HEK293 (cell line): Measurements from ENCODE around the gene KRTAP16-1.

Source experiments
- CTCF ChIA-PET: fragments of 350-600 bp; formaldehyde crosslinking; extraction: SDS; loops from one replicate; lab custom pipeline; 2021; ENCODE audit warnings: antibody characterized with exemption; lab: Yijun Ruan, JAX
- POLR2A ChIA-PET: fragments of 300-600 bp; formaldehyde crosslinking; extraction: SDS; loops from one replicate; lab custom pipeline; 2020; ENCODE audit warnings: antibody characterized with exemption, inconsistent platforms; lab: Yijun Ruan, JAX
- H3K27ac ChIP-seq: fragments of 200-500 bp; sonication (Bioruptor generic); 2 replicates; pipeline ENCODE4 v1.5.1; 2014; ENCODE audit warnings: low read depth, low read length, control low read depth, inconsistent platforms; ENCODE audit errors: extremely low read depth
- H3K36me3 ChIP-seq, 2 experiments: fragments of 200-500 bp in 1 of 2; sonication (Bioruptor generic) in 1 of 2; 1 replicate in 1 of 2; 2 replicates in 1 of 2; pipeline ENCODE4 v1.5.1; 2014 to 2017; ENCODE audit warnings: inconsistent platforms in 2 of 2, low read length in 2 of 2; ENCODE audit not compliant: control insufficient read depth in 2 of 2, insufficient read depth in 1 of 2
- H3K4me1 ChIP-seq: fragments of 200-500 bp; sonication (Bioruptor generic); 2 replicates; pipeline ENCODE4 v1.5.1; 2014; ENCODE audit warnings: mild to moderate bottlenecking, low read length, inconsistent platforms; ENCODE audit not compliant: control insufficient read depth, insufficient read depth
- H3K4me3 ChIP-seq: 2 replicates; pipeline ENCODE4 v1.5.1; 2011; ENCODE audit warnings: low read depth, mild to moderate bottlenecking, control low read depth, low read length, moderate library complexity
- H3K9me3 ChIP-seq: fragments of 200-500 bp; sonication (Bioruptor generic); 2 replicates; pipeline ENCODE4 v1.5.1; 2014; ENCODE audit warnings: low read depth, low read length, inconsistent platforms; ENCODE audit not compliant: control insufficient read depth, insufficient read depth
- HOXC10 ChIP-seq: sonication (generic); formaldehyde crosslinking; IDR thresholded peaks from 2 replicates; pipeline ENCODE4 v1.8.1; 2023; ENCODE audit warnings: mild to moderate bottlenecking, missing genetic modification reagents
- KLF1 ChIP-seq: fragments of 450-650 bp; formaldehyde crosslinking; IDR thresholded peaks from 2 replicates; pipeline ENCODE4 v1.5.1; 2016; ENCODE audit warnings: missing biosample characterization, missing genetic modification characterization
- MZF1 ChIP-seq: fragments of 450-650 bp; formaldehyde crosslinking; IDR thresholded peaks from 2 replicates; pipeline ENCODE4 v1.5.1; 2017; ENCODE audit warnings: missing biosample characterization, missing genetic modification characterization, borderline replicate concordance
- ZNF112 ChIP-seq: fragments of 450-650 bp; formaldehyde crosslinking; IDR thresholded peaks from 2 replicates; pipeline ENCODE4 v1.5.0; 2017; ENCODE audit warnings: missing biosample characterization, missing genetic modification characterization
- ZNF114 ChIP-seq: fragments of 450-650 bp; formaldehyde crosslinking; IDR thresholded peaks from 2 replicates; pipeline ENCODE4 v1.5.0; 2017; ENCODE audit warnings: missing biosample characterization, missing genetic modification characterization
- ZNF23 ChIP-seq: fragments of 450-650 bp; formaldehyde crosslinking; IDR thresholded peaks from 2 replicates; pipeline ENCODE4 v1.5.1; 2016; ENCODE audit warnings: missing biosample characterization, missing genetic modification characterization, borderline replicate concordance
- ZNF266 ChIP-seq: fragments of 450-650 bp; formaldehyde crosslinking; IDR thresholded peaks from 2 replicates; pipeline ENCODE4 v1.5.1; 2016; ENCODE audit warnings: missing biosample characterization, missing genetic modification characterization, low read depth
- ZNF488 ChIP-seq: fragments of 450-650 bp; formaldehyde crosslinking; IDR thresholded peaks from 2 replicates; pipeline ENCODE4 v1.5.1; 2016; ENCODE audit warnings: missing biosample characterization, missing genetic modification characterization
- ZNF560 ChIP-seq: fragments of 450-650 bp; formaldehyde crosslinking; IDR thresholded peaks from 2 replicates; pipeline ENCODE4 v1.5.1; 2017; ENCODE audit warnings: missing biosample characterization, missing genetic modification characterization, borderline replicate concordance
- ZNF621 ChIP-seq: fragments of 450-650 bp; formaldehyde crosslinking; IDR thresholded peaks from 2 replicates; pipeline ENCODE4 v1.5.1; 2017; ENCODE audit warnings: missing biosample characterization, missing genetic modification characterization
- ZNF670 ChIP-seq: fragments of 450-650 bp; formaldehyde crosslinking; IDR thresholded peaks from 2 replicates; pipeline ENCODE4 v1.5.1; 2016; ENCODE audit warnings: missing biosample characterization, missing genetic modification characterization, low read depth
- ZNF677 ChIP-seq: fragments of 450-650 bp; IDR thresholded peaks from 2 replicates; pipeline ENCODE4 v1.5.0; 2018; ENCODE audit warnings: missing biosample characterization, mild to moderate bottlenecking, missing genetic modification characterization, moderate library complexity
- ZNF843 ChIP-seq: fragments of 450-650 bp; formaldehyde crosslinking; IDR thresholded peaks from 2 replicates; pipeline ENCODE4 v1.5.1; 2016; ENCODE audit warnings: missing biosample characterization, missing genetic modification characterization
- ZSCAN23 ChIP-seq: fragments of 450-650 bp; formaldehyde crosslinking; IDR thresholded peaks from 2 replicates; pipeline ENCODE4 v1.5.1; 2016; ENCODE audit warnings: missing biosample characterization, missing genetic modification characterization
- TF ChIP-seq, protein P1 (sequence below): fragments of 450-650 bp; formaldehyde crosslinking; IDR thresholded peaks from 2 replicates; pipeline ENCODE4 v1.5.1; 2017; ENCODE audit warnings: missing biosample characterization, missing genetic modification characterization
- TF ChIP-seq, protein P2 (sequence below): fragments of 450-650 bp; formaldehyde crosslinking; IDR thresholded peaks from 2 replicates; pipeline ENCODE4 v1.5.1; 2016; ENCODE audit warnings: missing biosample characterization, missing genetic modification characterization
- TF ChIP-seq, protein P3 (sequence below): fragments of 450-650 bp; formaldehyde crosslinking; IDR thresholded peaks from 2 replicates; pipeline ENCODE4 v1.5.1; 2016; ENCODE audit warnings: missing biosample characterization, missing genetic modification characterization
- TF ChIP-seq, protein P4 (sequence below): fragments of 450-650 bp; formaldehyde crosslinking; IDR thresholded peaks from 2 replicates; pipeline ENCODE4 v1.5.1; 2017; ENCODE audit warnings: missing biosample characterization, missing genetic modification characterization
- TF ChIP-seq, protein P5 (sequence below): fragments of 450-650 bp; formaldehyde crosslinking; IDR thresholded peaks from 2 replicates; pipeline ENCODE4; 2016; ENCODE audit warnings: missing biosample characterization, missing genetic modification characterization

KRTAP16-1 gene

GRCh38 chr17:41315204-41315794 lies 6.2 kb upstream of the KRTAP16-1 start, which contains the start of gene KRTAP17-1 (continued):
- TF ChIP-seq, protein P1, sequence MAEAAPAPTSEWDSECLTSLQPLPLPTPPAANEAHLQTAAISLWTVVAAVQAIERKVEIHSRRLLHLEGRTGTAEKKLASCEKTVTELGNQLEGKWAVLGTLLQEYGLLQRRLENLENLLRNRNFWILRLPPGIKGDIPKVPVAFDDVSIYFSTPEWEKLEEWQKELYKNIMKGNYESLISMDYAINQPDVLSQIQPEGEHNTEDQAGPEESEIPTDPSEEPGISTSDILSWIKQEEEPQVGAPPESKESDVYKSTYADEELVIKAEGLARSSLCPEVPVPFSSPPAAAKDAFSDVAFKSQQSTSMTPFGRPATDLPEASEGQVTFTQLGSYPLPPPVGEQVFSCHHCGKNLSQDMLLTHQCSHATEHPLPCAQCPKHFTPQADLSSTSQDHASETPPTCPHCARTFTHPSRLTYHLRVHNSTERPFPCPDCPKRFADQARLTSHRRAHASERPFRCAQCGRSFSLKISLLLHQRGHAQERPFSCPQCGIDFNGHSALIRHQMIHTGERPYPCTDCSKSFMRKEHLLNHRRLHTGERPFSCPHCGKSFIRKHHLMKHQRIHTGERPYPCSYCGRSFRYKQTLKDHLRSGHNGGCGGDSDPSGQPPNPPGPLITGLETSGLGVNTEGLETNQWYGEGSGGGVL = no peak
- TF ChIP-seq ZNF114 (tag by site-specific recombination) (no peak), ZNF112 (tag by site-specific recombination) (no peak)
- TF ChIP-seq, protein P2, sequence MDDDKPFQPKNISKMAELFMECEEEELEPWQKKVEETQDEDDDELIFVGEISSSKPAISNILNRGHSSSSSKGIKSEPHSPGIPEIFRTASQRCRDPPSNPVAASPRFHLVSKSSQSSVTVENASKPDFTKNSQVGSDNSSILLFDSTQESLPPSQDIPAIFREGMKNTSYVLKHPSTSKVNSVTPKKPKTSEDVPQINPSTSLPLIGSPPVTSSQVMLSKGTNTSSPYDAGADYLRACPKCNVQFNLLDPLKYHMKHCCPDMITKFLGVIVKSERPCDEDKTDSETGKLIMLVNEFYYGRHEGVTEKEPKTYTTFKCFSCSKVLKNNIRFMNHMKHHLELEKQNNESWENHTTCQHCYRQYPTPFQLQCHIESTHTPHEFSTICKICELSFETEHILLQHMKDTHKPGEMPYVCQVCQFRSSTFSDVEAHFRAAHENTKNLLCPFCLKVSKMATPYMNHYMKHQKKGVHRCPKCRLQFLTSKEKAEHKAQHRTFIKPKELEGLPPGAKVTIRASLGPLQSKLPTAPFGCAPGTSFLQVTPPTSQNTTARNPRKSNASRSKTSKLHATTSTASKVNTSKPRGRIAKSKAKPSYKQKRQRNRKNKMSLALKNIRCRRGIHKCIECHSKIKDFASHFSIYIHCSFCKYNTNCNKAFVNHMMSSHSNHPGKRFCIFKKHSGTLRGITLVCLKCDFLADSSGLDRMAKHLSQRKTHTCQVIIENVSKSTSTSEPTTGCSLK (tag by site-specific recombination) = no peak

- CTCF ChIA-PET = interaction anchor here (1.0 kb wide), 1 partner anchor 11 kb away, joined by 6 read pairs; no protein-coding TSS in a partner anchor
- Histone ChIP-seq H3K4me1 (no peaks in the 10 kb centered on the region), H3K9me3 (no peaks in the 10 kb centered on the region), H3K4me3 (no peak overlapping the region), H3K36me3 (no peaks in the 10 kb centered on the region), H3K27ac (no peak overlapping the region)
- POLR2A ChIA-PET = no interaction called here
- TF ChIP-seq HOXC10 (CRISPR knock-in tag) = no peak
- no peak for TF ChIP-seq ZNF843 (tag by site-specific recombination)
- TF ChIP-seq ZNF23 (tag by site-specific recombination) = no peak
- no peak for TF ChIP-seq ZSCAN23 (tag by site-specific recombination)
Measured at GRCh38 chr17:41311111-41311510, 2.0 kb upstream of the KRTAP16-1 start.

- Histone ChIP-seq H3K4me3 (no peak overlapping the region), H3K27ac (no peak overlapping the region)
- CTCF ChIA-PET = interaction anchor here (0.7 to 1.4 kb wide), 4 partner anchors 14 to 359 kb away, joined by 3 to 4 read pairs (median 4); no protein-coding TSS in a partner anchor
- TF ChIP-seq ZNF488 (tag by site-specific recombination) (no peak), MZF1 (tag by site-specific recombination) (no peak), ZNF621 (tag by site-specific recombination) (no peak), ZNF670 (tag by site-specific recombination) (no peak), ZNF560 (no peak), ZNF266 (tag by site-specific recombination) (no peak), KLF1 (tag by site-specific recombination) (no peak), ZNF677 (no peak)
- TF ChIP-seq, protein P3, sequence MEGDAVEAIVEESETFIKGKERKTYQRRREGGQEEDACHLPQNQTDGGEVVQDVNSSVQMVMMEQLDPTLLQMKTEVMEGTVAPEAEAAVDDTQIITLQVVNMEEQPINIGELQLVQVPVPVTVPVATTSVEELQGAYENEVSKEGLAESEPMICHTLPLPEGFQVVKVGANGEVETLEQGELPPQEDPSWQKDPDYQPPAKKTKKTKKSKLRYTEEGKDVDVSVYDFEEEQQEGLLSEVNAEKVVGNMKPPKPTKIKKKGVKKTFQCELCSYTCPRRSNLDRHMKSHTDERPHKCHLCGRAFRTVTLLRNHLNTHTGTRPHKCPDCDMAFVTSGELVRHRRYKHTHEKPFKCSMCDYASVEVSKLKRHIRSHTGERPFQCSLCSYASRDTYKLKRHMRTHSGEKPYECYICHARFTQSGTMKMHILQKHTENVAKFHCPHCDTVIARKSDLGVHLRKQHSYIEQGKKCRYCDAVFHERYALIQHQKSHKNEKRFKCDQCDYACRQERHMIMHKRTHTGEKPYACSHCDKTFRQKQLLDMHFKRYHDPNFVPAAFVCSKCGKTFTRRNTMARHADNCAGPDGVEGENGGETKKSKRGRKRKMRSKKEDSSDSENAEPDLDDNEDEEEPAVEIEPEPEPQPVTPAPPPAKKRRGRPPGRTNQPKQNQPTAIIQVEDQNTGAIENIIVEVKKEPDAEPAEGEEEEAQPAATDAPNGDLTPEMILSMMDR (tag by site-specific recombination) = no peak
- TF ChIP-seq, protein P4, sequence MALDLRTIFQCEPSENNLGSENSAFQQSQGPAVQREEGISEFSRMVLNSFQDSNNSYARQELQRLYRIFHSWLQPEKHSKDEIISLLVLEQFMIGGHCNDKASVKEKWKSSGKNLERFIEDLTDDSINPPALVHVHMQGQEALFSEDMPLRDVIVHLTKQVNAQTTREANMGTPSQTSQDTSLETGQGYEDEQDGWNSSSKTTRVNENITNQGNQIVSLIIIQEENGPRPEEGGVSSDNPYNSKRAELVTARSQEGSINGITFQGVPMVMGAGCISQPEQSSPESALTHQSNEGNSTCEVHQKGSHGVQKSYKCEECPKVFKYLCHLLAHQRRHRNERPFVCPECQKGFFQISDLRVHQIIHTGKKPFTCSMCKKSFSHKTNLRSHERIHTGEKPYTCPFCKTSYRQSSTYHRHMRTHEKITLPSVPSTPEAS (tag by site-specific recombination) = no peak
- TF ChIP-seq, protein P1 = no peak
- TF ChIP-seq, protein P5, sequence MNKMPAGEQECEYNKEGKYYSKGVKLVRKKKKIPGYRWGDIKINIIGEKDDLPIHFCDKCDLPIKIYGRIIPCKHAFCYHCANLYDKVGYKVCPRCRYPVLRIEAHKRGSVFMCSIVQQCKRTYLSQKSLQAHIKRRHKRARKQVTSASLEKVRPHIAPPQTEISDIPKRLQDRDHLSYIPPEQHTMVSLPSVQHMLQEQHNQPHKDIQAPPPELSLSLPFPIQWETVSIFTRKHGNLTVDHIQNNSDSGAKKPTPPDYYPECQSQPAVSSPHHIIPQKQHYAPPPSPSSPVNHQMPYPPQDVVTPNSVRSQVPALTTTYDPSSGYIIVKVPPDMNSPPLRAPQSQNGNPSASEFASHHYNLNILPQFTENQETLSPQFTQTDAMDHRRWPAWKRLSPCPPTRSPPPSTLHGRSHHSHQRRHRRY (tag by site-specific recombination) = no peak
Measured at GRCh38 chr17:41308251-41308917, 725 bp downstream of the KRTAP16-1 start.

More at GRCh38 chr17:41308251-41308917, 725 bp downstream of the KRTAP16-1 start:
- Histone ChIP-seq H3K36me3 (no peaks in the 10 kb centered on the region), H3K9me3 (no peaks in the 10 kb centered on the region), H3K4me1 (no peaks in the 10 kb centered on the region)
- POLR2A ChIA-PET = no interaction called here
